ENCODE results near the gene MIEF2. TPM values are rescaled to one million over a fixed set of nuclear protein-coding genes. Genes with fewer than 3 reads are reported as not detected.

MIEF2 gene
- total and polyA plus RNA-seq, 3 donors from 2014 or later: 7.5 to 29.4 (median 28.5) TPM

GRCh38 chr17:18229254-18229653 is 31.2 kb upstream of the MIEF2 start:
- no peak overlapping the region for H3K4me3 ChIP-seq
- no peak for DNase-seq
- H3K9me3 ChIP-seq: no peaks in the 10 kb centered on the region
- no peak for TF ChIP-seq CTCF (IDR thresholded peaks at IDR 0.05)
- no peak for TF ChIP-seq POLR2A (IDR thresholded peaks at IDR 0.05)
- WGBS, 2 donors: 50 to 75% methylated on average over 2 to 4 of the region's 4 CpGs
- no peak overlapping the region for H3K27ac ChIP-seq
- H3K36me3 ChIP-seq (ENCODE audit: low read depth, missing control alignments): no peaks in the 10 kb centered on the region
- intact Hi-C loops (cut with DNase I; ENCODE audit: low total_unique reads): no loop called here
- H3K27me3 ChIP-seq: no peaks in the 10 kb centered on the region
- peaks cover 16% of the 10 kb centered on the region for H3K4me1 ChIP-seq

GRCh38 chr17:18229771-18230170 is 30.7 kb upstream of the MIEF2 start:
- Histone ChIP-seq H3K4me3 (no peak overlapping the region), H3K27ac (no peak overlapping the region), H3K9me3 (no peaks in the 10 kb centered on the region), H3K36me3 (ENCODE audit: low read depth, missing control alignments) (no peaks in the 10 kb centered on the region), H3K27me3 (no peaks in the 10 kb centered on the region), H3K4me1 (peaks cover 11% of the 10 kb centered on the region)
- intact Hi-C loops (cut with DNase I; ENCODE audit: low total_unique reads): no loop called here
- WGBS, 2 donors: 91 to 92% methylated on average over 5 to 7 of the region's 7 CpGs
- no peak for DNase-seq
- TF ChIP-seq CTCF (IDR thresholded peaks at IDR 0.05): no peak
- no peak for TF ChIP-seq POLR2A (IDR thresholded peaks at IDR 0.05)

GRCh38 chr17:18230288-18231141 is 29.9 kb upstream of the MIEF2 start:
- Histone ChIP-seq H3K9me3 (no peaks in the 10 kb centered on the region), H3K4me1 (peaks cover 8% of the 10 kb centered on the region), H3K4me3 (no peak overlapping the region), H3K27ac (no peak overlapping the region), H3K27me3 (no peaks in the 10 kb centered on the region), H3K36me3 (ENCODE audit: low read depth, missing control alignments) (no peaks in the 10 kb centered on the region)
- intact Hi-C loops (cut with DNase I; ENCODE audit: low total_unique reads): no loop called here
- WGBS, 2 donors: 88% methylated on average over 8 to 14 of the region's 14 CpGs
- DNase-seq: no peak
- TF ChIP-seq POLR2A (IDR thresholded peaks at IDR 0.05): no peak

- Histone ChIP-seq H3K9me3 (no peaks in the 10 kb centered on the region), H3K36me3 (ENCODE audit: low read depth, missing control alignments) (no peaks in the 10 kb centered on the region), H3K4me1 (peaks cover 6% of the 10 kb centered on the region), H3K27me3 (no peaks in the 10 kb centered on the region), H3K4me3 (no peak overlapping the region), H3K27ac (no peak overlapping the region)
- TF ChIP-seq POLR2A (IDR thresholded peaks at IDR 0.05): no peak
- no peak for TF ChIP-seq CTCF (IDR thresholded peaks at IDR 0.05)
- no peak for DNase-seq
- intact Hi-C loops (cut with DNase I; ENCODE audit: low total_unique reads): no loop called here
- WGBS, 2 donors: 72 to 80% methylated on average over 4 to 9 of the region's 9 CpGs
Observed at GRCh38 chr17:18231164-18231563, 29.3 kb upstream of the MIEF2 start.

- no peaks in the 10 kb centered on the region for H3K36me3 ChIP-seq (ENCODE audit: low read depth, missing control alignments)
- no peak overlapping the region for H3K27ac ChIP-seq
- no peaks in the 10 kb centered on the region for H3K27me3 ChIP-seq
- H3K4me3 ChIP-seq: no peak overlapping the region
- WGBS, 2 donors: 91 to 93% methylated on average over 7 to 21 of the region's 22 CpGs
- no peaks in the 10 kb centered on the region for H3K9me3 ChIP-seq
- no peaks in the 10 kb centered on the region for H3K4me1 ChIP-seq
- TF ChIP-seq CTCF (IDR thresholded peaks at IDR 0.05) (no peak), POLR2A (IDR thresholded peaks at IDR 0.05) (no peak)
- intact Hi-C loops (cut with DNase I; ENCODE audit: low total_unique reads): no loop called here
- no peak for DNase-seq
Observed at GRCh38 chr17:18233803-18234518, 26.5 kb upstream of the MIEF2 start.
